Measurements from ENCODE around the gene ANKEF1.
"Not testable (repeated sequence)": the region's sequence is repeated elsewhere in the genome, so short reads cannot be mapped to it uniquely, and the experiment has no call there.

ANKEF1 gene

GRCh38 chr20:10034717-10035571, at the start of gene ANKEF1:
ANKEF1 (plus strand) TSS chr20:10034987; CDS start chr20:10038302, 3,315 bp downstream.
- peak; percentile 40 for DNase-seq (ENCODE audit: low spot score)

GRCh38 chr20:9985281-9985680, 49.5 kb upstream of the ANKEF1 start:
- no peak for DNase-seq (ENCODE audit: low spot score)

GRCh38 chr20:9985773-9986172, 49.0 kb upstream of the ANKEF1 start:
- DNase-seq (ENCODE audit: low spot score) = no peak

- no peak for DNase-seq (ENCODE audit: low spot score)
These were observed 45.6 kb upstream of the ANKEF1 start for GRCh38 chr20:9989066-9989724.

- DNase-seq (ENCODE audit: low spot score) = no peak
These were observed 41.6 kb upstream of the ANKEF1 start for GRCh38 chr20:9993137-9993536.

GRCh38 chr20:9994676-9995075, 40.1 kb upstream of the ANKEF1 start:
- DNase-seq (ENCODE audit: low spot score) = no peak

- no peak for DNase-seq (ENCODE audit: low spot score)
These were observed 39.1 kb upstream of the ANKEF1 start for GRCh38 chr20:9995510-9996272.

GRCh38 chr20:9996944-9997343, 37.8 kb upstream of the ANKEF1 start:
- DNase-seq (ENCODE audit: low spot score) = no peak

GRCh38 chr20:9999645-10000044, 35.1 kb upstream of the ANKEF1 start:
- no peak for DNase-seq (ENCODE audit: low spot score)

- no peak for DNase-seq (ENCODE audit: low spot score)
These were observed 31.9 kb upstream of the ANKEF1 start for GRCh38 chr20:10002866-10003265.

- no peak for DNase-seq (ENCODE audit: low spot score)
These were observed 29.9 kb upstream of the ANKEF1 start for GRCh38 chr20:10004900-10005299.

- DNase-seq (ENCODE audit: low spot score) = no peak
These were observed 28.9 kb upstream of the ANKEF1 start for GRCh38 chr20:10005885-10006284.

GRCh38 chr20:10006447-10007090, 28.2 kb upstream of the ANKEF1 start:
- no peak for DNase-seq (ENCODE audit: low spot score)

- no peak for DNase-seq (ENCODE audit: low spot score)
These were observed 27.6 kb upstream of the ANKEF1 start for GRCh38 chr20:10007158-10007557.

GRCh38 chr20:10007747-10008146, 27.0 kb upstream of the ANKEF1 start:
- no peak for DNase-seq (ENCODE audit: low spot score)

- DNase-seq (ENCODE audit: low spot score) = no peak
These were observed 22.3 kb upstream of the ANKEF1 start for GRCh38 chr20:10012464-10012863.

- DNase-seq (ENCODE audit: low spot score) = no peak
These were observed 20.4 kb upstream of the ANKEF1 start for GRCh38 chr20:10014431-10014830.

GRCh38 chr20:10020937-10021336, 13.8 kb upstream of the ANKEF1 start:
- DNase-seq (ENCODE audit: low spot score) = no peak

GRCh38 chr20:10022625-10023024, 12.2 kb upstream of the ANKEF1 start:
- no peak for DNase-seq (ENCODE audit: low spot score)

GRCh38 chr20:10023911-10024310, 10.9 kb upstream of the ANKEF1 start:
- DNase-seq (ENCODE audit: low spot score) = no peak

GRCh38 chr20:10031451-10032215, 3.2 kb upstream of the ANKEF1 start:
- not testable (repeated sequence) for DNase-seq (ENCODE audit: low spot score)
